ENCODE measurements around the gene STIM1. TPM values are rescaled to one million over a fixed set of nuclear protein-coding genes. Genes with fewer than 3 reads are reported as not detected.

The STIM1 gene
- total RNA-seq, 1 experiment from 2014 or later, result 15.2 TPM

- Histone ChIP-seq H3K56ac (ENCODE audit: insufficient read length, low read depth, low read length) (no peak overlapping the region), H3K4ac (ENCODE audit: low read depth, low read length) (no peak overlapping the region), H4K20me1 (ENCODE audit: control insufficient read depth, insufficient read depth, insufficient read length) (no peaks in the 10 kb centered on the region), H3K79me1 (ENCODE audit: insufficient read depth, low read depth, low read length, poor library complexity, severe bottlenecking) (no peaks in the 10 kb centered on the region), H3K4me1 (ENCODE audit: insufficient read depth, low read length) (no peaks in the 10 kb centered on the region), H2BK20ac (ENCODE audit: low read depth, low read length, poor library complexity, severe bottlenecking) (no peak overlapping the region), H3K4me2 (ENCODE audit: insufficient read depth, insufficient read length, low read length) (no peak overlapping the region), H2BK5ac (ENCODE audit: insufficient read length, low read length) (no peak overlapping the region), H3K27me3 (ENCODE audit: insufficient read depth, low read length) (no peaks in the 10 kb centered on the region), H4K91ac (ENCODE audit: insufficient read length, low read depth, low read length) (no peak overlapping the region), H3K9ac (ENCODE audit: extremely low read depth, insufficient read length, low read length) (no peak overlapping the region), H2AK5ac (ENCODE audit: insufficient read length, low read length) (no peak overlapping the region), H3K27ac (ENCODE audit: insufficient read length, low read depth, low read length) (no peak overlapping the region), H3K23me2 (ENCODE audit: insufficient read length, low read depth, low read length, poor library complexity, severe bottlenecking) (no peaks in the 10 kb centered on the region), H3K9me3 (ENCODE audit: control insufficient read depth, low read depth, low read length) (no peaks in the 10 kb centered on the region), H2BK15ac (ENCODE audit: low read depth, low read length) (no peak overlapping the region), H3K18ac (ENCODE audit: insufficient read length, low read depth, low read length) (no peak overlapping the region), H2BK120ac (ENCODE audit: low read depth, low read length, poor library complexity, severe bottlenecking) (no peak overlapping the region), H3T11ph (ENCODE audit: low read length) (no peak overlapping the region), H3K14ac (ENCODE audit: insufficient read depth, low read length) (no peak overlapping the region), H2BK12ac (ENCODE audit: insufficient read length, low read depth, low read length) (no peak overlapping the region), H3K23ac (ENCODE audit: insufficient read length, low read depth, low read length) (no peak overlapping the region), H2AFZ (ENCODE audit: low read length) (no peak overlapping the region), H3K79me2 (ENCODE audit: insufficient read depth, low read length) (no peaks in the 10 kb centered on the region), H4K8ac (replicated peaks; ENCODE audit: insufficient read length, low read depth, low read length) (no peak overlapping the region), H4K5ac (ENCODE audit: insufficient read length, low read depth, low read length) (no peak overlapping the region)
- Mint-ChIP-seq H3K27me3 (ENCODE audit: low read depth) (no peaks in the 10 kb centered on the region), H3K9me3 (no peaks in the 10 kb centered on the region), H3K4me1 (no peaks in the 10 kb centered on the region), H3K27ac (no peak overlapping the region), H3K36me3 (ENCODE audit: insufficient read depth in 1 of 3, low read depth in 3 of 3) (no peaks in the 10 kb centered on the region), H3K4me3 (no peak overlapping the region)
- WGBS (ENCODE audit: extremely low coverage, insufficient read length, low lambda C conversion rate), result no CpG with 5 or more reads among the region's 1 CpG
- no peak for TF ChIP-seq CTCF (conservative IDR thresholded peaks at IDR 0.05)
- no peak for DNase-seq
Observed at GRCh38 chr11:3942956-3943497, 87.6 kb downstream of the STIM1 start.

All from H9 (cell line).